ENCODE measurements around the gene GSTO2.

DNA sequence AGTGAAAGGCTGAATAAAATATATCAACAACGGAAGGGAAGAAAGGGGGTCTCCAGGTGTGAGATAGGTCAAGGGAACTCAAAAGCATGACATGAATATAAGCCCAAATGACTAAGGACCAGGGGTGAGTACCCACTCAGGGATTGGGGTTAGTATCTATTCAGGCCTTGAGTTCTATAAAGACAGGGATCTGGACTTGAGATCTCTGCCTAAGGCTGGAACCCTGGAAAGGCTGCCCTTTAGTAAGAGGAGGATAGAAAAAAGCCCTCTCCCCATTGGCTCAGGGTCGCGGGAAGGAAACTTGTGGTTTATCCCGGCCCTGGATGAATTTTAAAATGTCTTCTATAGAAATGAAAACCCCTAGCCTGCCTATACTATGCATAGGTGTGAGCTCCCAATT, 71.7 kb downstream of the GSTO2 start:
- TF ChIP-seq CTCF (tag by site-specific recombination; IDR thresholded peaks at IDR 0.05), result no peak
- no peak for TF ChIP-seq ZNF521 (tag by site-specific recombination; IDR thresholded peaks at IDR 0.05)
- TF ChIP-seq ZNF362 (tag by site-specific recombination; IDR thresholded peaks at IDR 0.05), result no peak
- no peak for TF ChIP-seq ZBTB17 (tag by site-specific recombination; IDR thresholded peaks at IDR 0.05)
- TF ChIP-seq ZNF654 (tag by site-specific recombination; IDR thresholded peaks at IDR 0.05; ENCODE audit: low read depth), result no peak
- no peak for TF ChIP-seq ZNF792 (tag by site-specific recombination; IDR thresholded peaks at IDR 0.05)
- no peak for TF ChIP-seq ZNF433 (tag by site-specific recombination; IDR thresholded peaks at IDR 0.05; ENCODE audit: low read depth)
- no peak for TF ChIP-seq ZNF311 (tag by site-specific recombination; IDR thresholded peaks at IDR 0.05; ENCODE audit: borderline replicate concordance)
